Thyroid gland (tissue), 4 donors: ENCODE measurements around the gene MGST3. TPM values are rescaled to one million over a fixed set of nuclear protein-coding genes. Genes with fewer than 3 reads are reported as not detected.
A peak's percentile ranks its signal among the peaks of the same experiment; 100 is the strongest.
"Not testable (repeated sequence)": the region's sequence is repeated elsewhere in the genome, so short reads cannot be mapped to it uniquely, and the experiment has no call there.

Source experiments
- DNase-seq, 2 donors: peaks; one replicate each; pipeline ENCODE4 v3.0.0-alpha.2; 2019
- H3K27ac ChIP-seq, 3 donors: fragments of 200-600 bp; sonication (generic); 1 replicate in 2 of 3; 2 replicates in 1 of 3; pipeline ENCODE4 v1.5.1; 2016 to 2019; ENCODE audit warnings: mild to moderate bottlenecking in 1 of 3, moderate library complexity in 1 of 3
- H3K27me3 ChIP-seq: fragments of 200-600 bp; sonication (generic); one replicate; pipeline ENCODE4 v1.5.1; 2019
- H3K36me3 ChIP-seq, 2 donors: fragments of 200-600 bp; sonication (generic); one replicate each; pipeline ENCODE4 v1.5.1; 2016 to 2019
- H3K4me1 ChIP-seq, 2 donors: fragments of 200-600 bp; sonication (generic); one replicate each; pipeline ENCODE4 v1.5.1; 2017 to 2019
- H3K4me3 ChIP-seq, 3 donors: fragments of 200-600 bp; sonication (generic); replicated peaks in 1 of 3; 1 replicate in 2 of 3; 2 replicates in 1 of 3; pipeline ENCODE4 v1.5.1; 2016; ENCODE audit warnings: mild to moderate bottlenecking in 1 of 3
- H3K9me3 ChIP-seq: fragments of 200-600 bp; sonication (generic); one replicate; pipeline ENCODE4 v1.5.1; 2017
- CTCF ChIP-seq, 6 experiments: fragments of 200-600 bp in 3 of 6; fragments of 450-650 bp in 3 of 6; sonication (generic) in 3 of 6; IDR thresholded peaks; one replicate each; pipeline ENCODE4 v1.5.1; 2016 to 2019; ENCODE audit warnings: antibody characterized with exemption in 6 of 6, mild to moderate bottlenecking in 2 of 6, inconsistent platforms in 1 of 6, moderate library complexity in 1 of 6
- POLR2A ChIP-seq, 2 donors: fragments of 450-650 bp; IDR thresholded peaks; one replicate each; pipeline ENCODE4 v1.6.1; 2017; ENCODE audit warnings: antibody characterized with exemption in 2 of 2, mild to moderate bottlenecking in 2 of 2, moderate library complexity in 1 of 2
- WGBS, 2 donors: methylation state at CpG; one replicate each; pipeline ENCODE4 v1.1.5; 2017; 5-methylcytosine and 5-hydroxymethylcytosine counted together
- intact Hi-C: fragments of 100-400 bp; cut with DNase I; formaldehyde crosslinking; loops from one replicate; pipeline ENCODE4 v1.15.1; 2023
- total RNA-seq, 4 donors: library from RNA; depleted of rRNA; stranded (reverse); fragments of >200 nt; gene quantifications; one replicate each; pipeline ENCODE4 v1.2.3, GENCODE V29; 2016

Gene MGST3
- total RNA-seq, result 100 to 1,000 TPM; 146 to 366 (median 307) TPM

DNA sequence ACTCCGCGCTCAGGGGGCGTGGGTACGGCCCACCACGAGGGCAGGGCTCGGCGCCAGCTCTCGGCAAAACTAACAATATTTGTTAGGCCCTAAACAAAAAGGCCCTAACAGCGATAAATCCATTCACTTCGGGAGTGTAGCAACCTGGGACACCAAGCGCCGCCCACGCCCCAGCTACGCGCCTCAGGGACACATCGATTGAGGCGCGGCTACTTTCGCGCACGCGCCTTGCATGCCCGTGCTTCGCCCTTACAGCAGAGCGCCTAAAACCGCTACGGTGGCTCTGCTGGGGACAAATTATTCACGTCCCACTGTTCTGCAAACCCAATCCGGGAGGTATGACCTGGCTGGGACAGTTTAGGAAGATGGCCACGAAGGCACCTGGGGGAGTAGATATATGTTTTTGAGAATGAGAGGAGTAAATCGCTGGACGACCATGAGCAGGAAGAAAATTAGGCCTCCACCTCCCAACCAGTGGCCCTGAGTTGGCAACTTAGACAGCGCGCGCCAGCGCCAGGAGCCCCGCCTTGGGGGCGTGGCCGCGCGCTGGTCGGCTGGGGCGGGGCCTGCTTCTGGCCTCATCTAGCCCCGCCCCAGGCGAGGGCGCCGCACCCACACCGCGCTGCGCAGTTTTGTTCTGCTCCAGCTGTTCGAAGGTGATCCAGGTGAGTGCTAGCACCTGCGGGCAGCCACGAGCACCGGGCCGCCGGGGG, at the start of gene MGST3:
Gene MGST3, plus strand, starts transcription at position 606 of the 713 bp plus-strand sequence. CDS start 18,614 bp downstream, outside the sequence.
- Histone ChIP-seq H3K4me3 (peak within 1 kb of the TSS; percentile 56 to 66 (median 56)), H3K27me3 (no peaks in the 10 kb centered on the region), H3K4me1 (peaks cover 32 to 37% of the 10 kb centered on the region in 2 donors), H3K36me3 (no peaks in the 10 kb centered on the region), H3K27ac (peak within 1 kb of the TSS; percentile 82 to 95 (median 92)), H3K9me3 (no peaks in the 10 kb centered on the region)
- intact Hi-C loops, result no loop called here
- TF ChIP-seq POLR2A (IDR thresholded peaks at IDR 0.05) (peak; percentile 60 to 95), CTCF (IDR thresholded peaks at IDR 0.05) (no peak)
- peak; percentile 97 for DNase-seq
- WGBS, 2 donors, result 0 to 1% methylated on average over 24 to 53 of the region's 56 CpGs

- H3K4me3 ChIP-seq, result no peak overlapping the region
- 97 to 99% methylated on average over 25 of the region's 25 CpGs for WGBS, 2 donors
- H3K27me3 ChIP-seq, result no peaks in the 10 kb centered on the region
- H3K4me1 ChIP-seq, result no peaks in the 10 kb centered on the region
- H3K36me3 ChIP-seq, result no peaks in the 10 kb centered on the region
- intact Hi-C loops, result no loop called here
- H3K9me3 ChIP-seq, result no peaks in the 10 kb centered on the region
- DNase-seq, result no peak
- no peak overlapping the region for H3K27ac ChIP-seq
- TF ChIP-seq POLR2A (IDR thresholded peaks at IDR 0.05) (no peak), CTCF (IDR thresholded peaks at IDR 0.05) (no peak)
Observed at GRCh38 chr1:165581926-165582325, 49.1 kb upstream of the MGST3 start.

DNA sequence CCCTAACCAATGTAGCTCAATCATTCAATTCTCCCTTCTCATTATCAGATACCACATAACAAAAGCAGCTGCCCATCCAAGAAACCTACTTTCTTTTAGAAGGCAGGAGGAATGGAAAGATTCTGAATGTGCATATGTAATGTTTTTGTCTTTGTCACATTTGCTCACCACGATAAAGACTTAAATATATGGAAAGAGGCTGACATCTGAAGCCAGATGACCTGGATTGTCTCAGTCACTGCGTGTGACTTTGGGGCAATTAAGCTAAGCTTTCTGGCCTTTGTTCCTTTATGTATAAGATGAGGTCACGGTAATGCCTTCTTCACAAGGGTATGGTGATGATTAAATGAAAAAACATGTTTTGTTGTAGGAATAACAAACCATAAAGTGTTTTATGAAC, 44.6 kb upstream of the MGST3 start:
- WGBS, 2 donors, result 80 to 93% methylated on average over 3 of the region's 3 CpGs
- intact Hi-C loops, result no loop called here
- no peaks in the 10 kb centered on the region for H3K4me1 ChIP-seq

DNA sequence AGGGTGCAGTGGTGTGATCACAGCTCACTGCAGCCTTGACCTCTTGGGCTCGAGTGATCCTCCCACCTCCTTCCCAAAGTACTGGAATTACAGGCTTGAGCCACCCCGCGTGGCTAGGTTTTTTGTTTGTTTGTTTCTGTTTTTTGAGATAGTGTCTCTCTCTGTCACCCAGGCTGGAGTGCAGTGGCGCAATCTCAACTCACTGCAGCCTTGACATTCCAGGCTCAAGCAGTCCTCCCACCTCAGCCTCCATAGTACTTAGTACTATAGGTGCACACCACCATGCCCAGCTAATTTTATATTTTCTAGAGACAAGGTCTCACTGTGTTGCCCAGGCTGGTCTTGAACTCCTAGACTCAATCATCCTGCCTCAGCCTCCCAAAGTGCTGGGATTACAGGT, 39.6 kb upstream of the MGST3 start:
- not testable (repeated sequence) for H3K9me3 ChIP-seq, H3K4me3 ChIP-seq, H3K4me1 ChIP-seq, H3K36me3 ChIP-seq, H3K27me3 ChIP-seq, H3K27ac ChIP-seq, DNase-seq
- 80 to 84% methylated on average over 4 of the region's 4 CpGs for WGBS, 2 donors
- intact Hi-C loops, result loop anchor here (5.0 kb wide), 1 partner anchor 189 kb away; no protein-coding TSS in a partner anchor

More for the DNA sequence above, 44.6 kb upstream of the MGST3 start:
- DNase-seq, result no peak
- Histone ChIP-seq H3K27me3 (no peaks in the 10 kb centered on the region), H3K4me3 (no peak overlapping the region), H3K27ac (no peak overlapping the region), H3K36me3 (no peaks in the 10 kb centered on the region), H3K9me3 (no peaks in the 10 kb centered on the region)
- TF ChIP-seq POLR2A (IDR thresholded peaks at IDR 0.05) (no peak), CTCF (IDR thresholded peaks at IDR 0.05) (no peak)

- WGBS, 2 donors, result 0 to 2% methylated on average over 10 of the region's 10 CpGs
- TF ChIP-seq CTCF (IDR thresholded peaks at IDR 0.05), result peak; percentile 90 to 96 (median 96)
- no peak for TF ChIP-seq POLR2A (IDR thresholded peaks at IDR 0.05)
- intact Hi-C loops, result loop anchor here (5.0 kb wide), 1 partner anchor 191 kb away; no protein-coding TSS in a partner anchor
Observed at GRCh38 chr1:165592945-165593823, 37.9 kb upstream of the MGST3 start.

More at GRCh38 chr1:165592945-165593823, 37.9 kb upstream of the MGST3 start:
- no peaks in the 10 kb centered on the region for H3K9me3 ChIP-seq
- no peak overlapping the region for H3K27ac ChIP-seq
- H3K36me3 ChIP-seq, result no peaks in the 10 kb centered on the region
- H3K4me3 ChIP-seq, result no peak overlapping the region
- no peaks in the 10 kb centered on the region for H3K4me1 ChIP-seq
- H3K27me3 ChIP-seq, result no peaks in the 10 kb centered on the region
- DNase-seq, result peak; percentile 71 to 77
